Measurements from ENCODE around the gene NGEF.

The NGEF gene

DNA sequence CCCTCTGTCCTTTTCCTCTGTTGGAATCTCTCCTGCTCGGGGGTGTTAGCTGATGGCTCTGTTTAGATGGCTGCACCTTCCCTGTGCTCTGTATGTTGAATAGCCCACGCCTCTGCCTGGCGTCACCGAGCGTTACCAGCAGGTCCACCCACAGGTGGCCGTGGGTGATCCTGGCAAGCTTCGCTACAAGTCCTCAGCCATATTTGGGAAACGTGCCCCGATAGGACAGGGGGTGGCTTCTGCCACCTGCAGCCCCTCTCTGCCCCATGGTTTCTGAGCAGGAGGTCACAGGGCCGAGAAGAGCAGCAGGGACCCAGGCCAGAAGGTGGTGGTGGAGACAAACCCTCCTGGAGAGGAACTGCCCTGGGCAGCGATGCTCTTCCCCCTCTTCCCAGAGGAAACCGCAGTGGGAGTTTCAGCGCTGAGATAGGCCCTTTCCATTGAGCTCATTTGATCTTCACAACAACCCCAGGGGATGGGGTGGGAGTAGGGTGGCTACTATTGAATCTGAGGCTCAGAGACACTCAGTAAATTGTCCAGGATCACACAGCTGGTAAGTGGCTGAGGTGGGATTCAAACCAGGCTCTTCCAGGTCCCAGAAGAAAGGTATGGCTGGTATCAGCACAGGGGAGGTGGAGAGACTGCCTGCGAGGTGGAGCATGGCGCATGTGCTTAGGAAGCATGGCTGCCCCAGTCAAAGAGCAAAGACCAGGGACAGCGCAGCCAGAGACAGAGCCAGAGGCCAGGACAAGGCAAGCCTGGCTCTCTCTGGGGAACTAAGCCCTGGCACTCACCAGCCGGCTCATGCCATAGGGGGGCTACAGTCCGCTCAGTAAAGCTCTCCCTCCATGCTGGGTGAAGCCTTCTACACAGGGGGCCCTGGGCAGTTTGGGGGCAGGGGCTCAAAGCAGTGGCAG, 15.0 kb downstream of the NGEF start:
- no peak for DNase-seq

DNA sequence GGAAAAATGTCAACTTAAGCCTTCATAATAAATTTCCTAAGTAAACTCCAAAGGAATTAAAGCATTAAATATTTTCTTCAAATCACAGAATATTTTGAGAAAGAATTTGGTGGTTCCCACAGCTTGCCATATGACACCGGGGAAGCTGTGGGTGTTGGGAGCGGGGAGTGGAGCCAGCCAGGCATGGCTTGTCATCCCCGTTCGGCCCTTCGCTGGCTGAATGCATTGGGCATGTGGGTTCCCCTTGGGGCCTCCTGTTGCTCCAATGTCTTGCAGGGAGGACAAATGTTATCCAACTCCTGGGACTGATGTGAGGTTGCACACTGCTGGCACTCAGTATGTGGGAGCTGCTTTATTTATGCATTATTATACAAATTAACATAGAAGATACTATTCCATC, 18.6 kb downstream of the NGEF start:
- DNase-seq = no peak

DNA sequence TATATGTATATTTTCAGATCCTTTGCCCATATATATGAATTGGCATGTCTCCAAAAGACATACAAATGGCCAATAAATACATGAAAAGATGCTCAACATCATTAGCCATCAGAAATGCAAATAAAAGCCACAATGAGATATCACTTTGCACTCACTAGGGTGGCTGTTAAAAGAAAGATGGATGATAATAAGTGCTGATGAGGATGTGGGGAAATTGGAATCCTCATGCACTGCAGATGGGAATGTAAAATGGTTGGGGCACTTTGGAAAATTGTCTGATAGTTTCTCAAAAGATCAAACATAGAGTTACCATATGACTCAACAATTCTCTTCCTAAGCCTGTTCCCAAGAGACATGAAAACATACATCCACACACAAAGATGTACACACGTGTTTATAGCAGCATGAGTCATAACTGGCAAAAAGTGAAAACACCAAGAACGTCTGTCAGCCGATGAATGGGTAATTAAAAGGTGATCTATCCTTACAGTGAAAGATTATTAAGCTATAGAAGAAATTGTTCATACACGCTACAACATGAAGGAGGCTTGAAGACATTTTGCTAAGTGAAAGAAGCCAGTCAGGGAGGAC, 19.7 kb downstream of the NGEF start:
- DNase-seq = no peak

DNA sequence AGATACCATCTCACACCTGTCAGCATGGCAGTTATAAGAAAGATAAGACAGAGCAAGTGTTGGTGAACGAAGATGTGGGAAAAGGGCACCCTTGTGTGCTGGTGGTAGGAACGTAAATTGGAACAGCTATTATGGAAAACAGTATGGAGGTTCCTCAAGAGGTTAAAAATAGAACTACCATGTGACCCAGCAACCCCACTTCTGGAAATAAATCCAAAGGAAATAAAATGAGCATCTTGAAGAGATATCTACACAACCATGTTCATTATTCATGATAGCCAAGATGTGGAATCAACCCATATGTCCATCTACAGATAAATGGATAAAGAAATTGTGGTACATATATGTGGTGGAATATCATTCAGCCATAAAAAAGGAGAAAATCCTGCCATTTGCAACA, 26.9 kb downstream of the NGEF start:
- no peak for DNase-seq

DNA sequence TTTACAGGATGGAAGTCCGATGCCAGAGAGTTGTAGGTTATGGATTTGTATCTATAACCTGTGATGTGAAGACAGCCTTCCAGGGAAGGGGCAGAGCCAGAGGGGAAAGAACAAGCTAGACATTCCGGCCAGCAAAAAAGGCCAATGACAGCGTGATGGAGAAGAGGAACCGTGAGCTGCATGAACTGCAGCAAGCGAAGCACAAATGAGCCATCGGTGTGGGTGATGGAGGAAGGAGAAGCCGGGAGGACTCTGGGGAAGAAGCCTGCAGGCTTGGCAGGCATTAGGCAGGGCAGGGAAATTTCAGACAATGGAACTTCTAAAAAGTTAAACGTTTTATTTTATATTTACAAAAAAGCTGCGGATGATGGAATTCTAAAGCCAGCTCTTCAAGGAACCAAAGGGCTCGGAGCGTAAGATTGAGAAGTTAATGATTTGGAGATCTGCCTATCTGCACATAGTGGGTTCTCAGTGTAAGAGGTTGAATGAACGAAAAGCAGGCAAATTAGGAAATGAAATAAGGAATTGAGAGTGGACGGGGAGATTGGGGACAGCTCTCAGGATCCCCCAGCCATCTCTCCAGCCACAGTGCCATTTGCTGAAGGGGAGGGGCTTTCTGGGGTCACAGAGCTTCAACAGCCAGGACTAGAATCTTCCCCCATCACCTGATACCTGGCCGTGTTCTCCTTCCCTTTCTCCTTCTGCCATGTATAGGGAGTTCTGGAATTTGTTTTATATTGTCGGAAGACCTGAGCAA, 28.4 kb downstream of the NGEF start:
- DNase-seq = no peak

DNA sequence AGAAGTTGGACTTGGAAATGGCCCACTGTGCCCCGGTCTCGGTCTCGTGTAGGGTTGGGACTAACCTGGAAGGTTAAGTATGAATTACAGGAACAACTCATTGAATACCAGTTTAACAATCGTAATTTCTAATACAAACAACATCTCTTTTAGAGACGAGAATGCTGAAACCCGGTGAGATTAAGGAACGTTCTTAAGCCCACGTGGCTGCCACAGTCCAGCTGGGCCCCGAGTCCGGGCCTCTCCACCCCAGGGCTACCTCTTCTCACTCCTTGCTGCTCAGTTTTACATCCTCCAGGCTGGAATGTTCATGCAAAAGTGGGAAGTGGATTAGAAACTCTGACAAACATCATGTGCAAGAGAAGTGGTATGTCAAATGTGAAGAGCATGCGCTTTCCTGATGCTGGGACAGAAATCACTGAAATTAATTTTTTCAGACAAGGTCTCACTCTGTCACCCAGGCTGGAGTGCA, 29.4 kb downstream of the NGEF start:
- DNase-seq = no peak

DNA sequence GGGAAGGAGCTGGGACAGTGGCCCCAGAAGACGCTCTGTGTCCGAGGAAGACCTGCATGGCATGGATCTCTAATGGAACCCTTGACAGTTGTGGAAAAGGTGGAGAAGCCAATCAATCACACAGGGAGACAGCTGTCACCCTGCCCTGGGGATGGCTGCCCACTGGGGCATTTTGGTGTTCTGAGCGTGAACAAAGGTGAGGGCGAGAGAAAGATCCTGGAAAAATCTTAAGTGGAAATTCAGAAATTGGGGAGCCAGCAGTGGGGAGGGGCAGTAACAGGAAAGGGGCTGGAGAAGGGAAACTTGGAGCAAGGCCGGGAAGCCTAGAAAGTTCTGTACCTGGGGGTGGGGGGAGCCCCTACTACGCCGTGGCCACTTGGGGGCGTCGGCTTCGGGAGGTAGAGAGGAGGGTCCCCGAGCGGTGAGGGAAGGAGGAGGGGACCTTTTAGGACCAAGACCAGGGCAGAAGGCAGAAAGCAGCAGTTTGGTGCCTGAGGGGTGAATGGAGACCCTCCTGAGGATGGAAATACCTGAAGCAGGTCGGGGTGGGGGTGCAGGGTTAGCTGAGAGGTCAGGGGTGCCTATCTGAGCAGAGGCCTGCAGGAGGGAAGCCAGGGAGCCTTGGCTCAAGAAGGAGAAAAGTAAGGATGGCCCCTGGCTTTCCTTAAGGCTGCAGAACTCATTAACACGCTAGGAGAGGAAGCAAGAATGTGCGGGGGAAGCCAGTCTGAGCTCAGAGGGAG, 30.0 kb downstream of the NGEF start:
- no peak for DNase-seq

DNA sequence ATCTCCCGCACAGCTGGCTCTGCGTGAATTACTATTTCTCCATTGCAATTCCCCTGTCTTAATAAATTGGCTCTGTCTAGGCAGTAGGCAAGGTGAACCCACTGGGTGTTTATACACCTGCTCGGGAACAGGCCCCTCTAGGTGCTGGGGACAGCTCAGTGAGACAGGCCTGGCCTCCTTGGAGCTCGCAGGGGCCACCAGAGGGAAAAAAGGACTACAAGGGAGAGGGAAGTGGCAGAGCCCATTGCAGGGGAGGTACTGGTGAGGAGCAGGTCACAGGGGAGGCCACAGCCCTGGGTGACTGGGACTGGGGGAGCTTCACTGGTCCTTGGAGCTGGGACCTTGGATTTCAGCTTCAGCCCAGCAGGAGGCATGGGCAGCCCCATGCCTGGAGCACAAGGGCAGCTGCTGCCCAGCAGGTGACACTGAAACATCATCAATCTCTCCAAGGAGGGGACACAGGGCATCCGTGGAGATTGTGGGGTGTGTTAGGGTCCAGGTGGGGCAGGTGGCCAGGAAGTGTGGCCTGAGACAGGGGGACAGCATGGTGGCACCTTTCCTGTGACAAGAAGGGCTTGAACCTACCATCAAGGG, 31.2 kb downstream of the NGEF start:
- DNase-seq = no peak

DNA sequence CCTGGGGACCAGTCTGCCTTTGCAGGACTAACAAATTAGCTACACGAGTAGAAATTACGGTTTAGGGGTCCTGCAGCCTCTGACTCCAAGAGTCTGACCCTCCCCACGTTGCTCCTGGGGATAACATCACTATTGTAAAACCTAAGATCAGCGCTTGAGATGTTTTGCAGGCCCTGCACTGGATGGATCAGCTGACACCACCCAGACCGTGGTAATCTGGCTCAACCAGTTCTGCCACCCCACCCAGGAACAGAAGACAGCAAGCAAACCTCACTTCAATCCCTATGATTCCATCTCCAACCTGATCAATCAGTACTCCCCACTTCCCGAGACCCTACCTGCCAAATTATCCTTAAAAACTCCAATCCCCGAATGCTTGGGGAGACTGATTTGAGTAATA, 31.7 kb downstream of the NGEF start:
- no peak for DNase-seq

DNA sequence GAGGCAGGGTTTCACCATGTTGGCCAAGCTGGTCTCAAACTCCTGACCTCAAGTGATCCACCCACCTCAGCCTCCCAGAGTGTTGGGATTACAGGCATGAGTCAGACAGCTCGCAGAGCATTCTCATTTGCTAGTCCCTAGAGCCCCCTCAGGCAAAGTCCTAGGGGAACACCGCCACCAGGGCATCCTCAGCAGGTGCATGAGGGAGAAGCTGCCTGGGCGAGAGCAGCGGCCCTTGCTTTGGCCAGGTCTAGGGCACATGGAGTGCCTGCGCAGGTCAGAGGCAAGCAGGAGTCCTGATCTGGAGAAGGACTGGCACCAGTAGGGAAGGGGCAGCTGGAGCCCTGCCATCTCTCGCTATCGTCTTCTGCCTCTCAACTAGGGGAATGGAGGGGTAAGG, 32.4 kb downstream of the NGEF start:
- DNase-seq = no peak

DNA sequence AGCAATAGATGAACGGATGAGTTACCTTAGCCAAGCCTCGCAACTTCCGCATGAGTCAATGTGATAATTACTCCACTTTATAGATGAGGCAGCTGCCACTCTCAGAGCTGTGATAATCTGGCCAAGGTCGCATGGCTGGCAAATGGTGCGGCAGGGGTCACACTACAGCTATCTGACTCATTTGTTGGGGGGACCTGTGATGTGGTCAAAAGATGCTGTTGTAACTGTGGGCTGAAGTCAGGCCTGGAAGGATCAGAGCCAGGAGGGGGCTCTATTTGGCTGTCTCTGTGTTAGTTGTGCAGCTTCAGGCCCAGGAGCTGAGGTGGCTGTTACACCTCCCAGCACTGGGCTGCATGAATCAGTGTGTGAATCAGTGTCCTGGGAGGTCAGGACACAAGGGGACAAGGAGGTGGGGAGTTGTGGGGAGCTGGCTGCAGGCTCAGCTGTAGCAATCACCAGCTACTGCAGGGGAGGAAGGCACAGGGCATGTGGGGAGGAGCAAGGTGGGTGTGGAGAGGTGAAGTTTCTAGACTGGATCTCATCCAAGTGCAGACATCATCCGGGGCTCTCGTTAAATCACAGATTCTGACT, 33.1 kb downstream of the NGEF start:
- DNase-seq = no peak

DNA sequence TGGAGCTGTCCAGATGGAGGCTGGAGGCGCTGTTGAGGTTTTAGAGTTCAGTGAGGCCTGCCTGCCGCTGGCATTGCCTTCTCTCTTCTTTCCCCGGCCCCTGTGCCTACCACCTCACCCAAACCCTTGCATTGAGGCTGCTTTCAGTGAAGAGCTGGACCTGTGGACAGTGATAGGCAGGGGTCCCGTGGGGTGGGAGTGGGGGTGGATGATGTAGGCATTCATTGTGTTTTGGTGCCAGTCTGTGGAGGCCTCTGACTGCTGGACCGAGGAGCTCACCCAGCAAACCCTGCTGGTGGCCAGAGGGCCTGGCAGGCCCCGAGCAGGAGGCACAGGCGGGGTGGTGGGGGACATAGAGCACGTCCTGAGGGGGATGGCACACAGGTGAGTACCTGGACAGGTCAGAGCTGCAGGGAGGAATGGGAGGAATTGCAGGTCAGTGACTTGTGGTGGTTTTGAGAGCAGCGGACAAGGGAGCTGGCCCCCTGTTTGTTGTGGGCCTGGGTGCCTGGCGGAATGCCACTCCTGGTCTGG, 35.6 kb downstream of the NGEF start:
- DNase-seq = no peak

DNA sequence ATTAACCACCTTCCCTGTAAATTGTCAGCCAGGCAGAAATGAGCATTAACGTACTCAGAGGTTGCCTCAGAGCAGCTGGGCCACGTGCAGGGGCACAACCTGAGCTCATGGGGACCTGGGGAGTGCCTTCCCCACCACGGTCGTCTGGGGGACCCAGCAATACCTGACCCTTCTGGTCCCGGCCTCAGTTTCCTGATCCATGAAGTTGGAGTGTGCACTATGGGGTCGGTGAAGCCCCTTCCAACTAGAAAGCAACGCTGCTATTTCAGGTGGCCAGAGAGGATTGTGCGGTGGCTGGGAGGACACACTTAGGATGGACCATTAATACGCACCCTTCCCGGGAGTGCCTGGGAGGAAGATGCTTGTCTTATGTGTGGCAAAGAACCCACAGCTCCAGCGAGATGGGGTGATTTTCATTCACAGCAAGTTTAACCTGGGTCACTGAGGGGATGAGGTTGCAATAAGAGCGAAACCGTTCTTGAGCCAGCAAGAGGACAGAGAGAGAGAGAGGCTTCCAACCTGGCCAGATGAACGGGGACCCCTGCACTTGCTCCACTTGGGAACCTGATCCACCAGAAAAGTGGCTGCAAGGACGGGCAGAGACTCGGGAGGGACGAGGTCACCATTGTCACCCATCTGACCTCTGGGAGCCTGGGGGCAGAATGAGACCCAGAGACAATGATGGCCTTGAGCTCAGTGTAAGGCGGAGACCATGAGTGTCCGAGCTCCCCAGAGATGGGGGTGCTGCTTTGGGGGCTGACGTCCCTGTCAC, 36.2 kb downstream of the NGEF start:
- no peak for DNase-seq

DNA sequence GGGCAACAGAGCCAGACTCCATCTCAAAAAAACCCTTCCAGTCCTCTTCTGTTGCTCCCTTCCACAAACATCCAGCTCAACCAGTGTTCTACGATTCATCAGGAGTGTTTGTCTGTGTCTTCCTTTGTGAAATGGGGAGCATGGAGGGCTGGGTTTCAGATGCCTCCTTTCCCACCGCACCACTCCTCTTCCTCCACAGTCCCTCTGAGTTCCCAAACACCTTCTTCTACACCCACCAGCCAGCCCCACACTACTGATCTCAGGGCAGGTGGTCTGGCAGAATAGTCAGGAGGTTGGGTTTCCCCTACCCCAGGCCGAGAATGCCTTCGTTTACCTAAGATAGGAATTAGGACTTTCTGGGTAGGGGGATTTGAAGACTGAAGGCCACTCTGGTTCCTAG, 36.9 kb downstream of the NGEF start:
- DNase-seq = no peak

DNA sequence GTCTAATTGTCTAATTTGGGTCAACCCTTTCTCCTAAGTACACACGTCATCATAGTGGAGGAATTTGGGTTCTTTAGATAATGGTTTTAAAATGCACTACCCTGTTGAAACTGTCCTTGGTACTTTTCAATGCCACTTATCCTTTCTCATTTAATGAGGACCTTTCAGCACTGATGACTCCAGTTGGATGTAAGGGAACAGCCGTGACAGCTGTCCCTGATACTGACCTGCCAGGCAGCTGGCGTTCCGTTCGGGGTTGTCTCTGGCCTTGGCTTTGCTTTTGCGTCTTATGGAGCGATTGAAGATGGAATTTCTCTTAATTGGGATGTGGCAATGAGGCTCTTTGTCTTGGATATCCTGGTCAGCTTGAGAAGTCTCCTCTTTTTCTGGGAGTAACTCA, 38.7 kb downstream of the NGEF start:
- DNase-seq = no peak

DNA sequence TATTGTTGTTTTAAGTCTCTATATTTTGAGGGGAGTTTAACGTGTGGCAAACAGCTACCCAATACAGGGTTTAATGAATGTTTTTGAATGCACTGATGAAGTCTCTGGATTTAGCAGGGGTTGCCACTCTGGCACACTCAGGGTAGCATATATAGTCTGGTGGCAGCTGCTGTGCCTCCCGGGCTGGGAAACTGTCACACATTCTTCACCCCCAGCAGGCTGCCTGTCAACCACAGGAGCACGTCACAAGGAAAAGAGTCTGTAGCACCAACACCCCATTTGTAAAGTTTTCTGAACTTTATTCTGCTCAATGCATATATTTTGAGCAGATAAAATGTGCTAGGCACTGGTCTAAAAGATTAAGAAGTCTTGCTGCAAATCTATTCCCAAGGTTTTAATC, 39.3 kb downstream of the NGEF start:
- DNase-seq = no peak

DNA sequence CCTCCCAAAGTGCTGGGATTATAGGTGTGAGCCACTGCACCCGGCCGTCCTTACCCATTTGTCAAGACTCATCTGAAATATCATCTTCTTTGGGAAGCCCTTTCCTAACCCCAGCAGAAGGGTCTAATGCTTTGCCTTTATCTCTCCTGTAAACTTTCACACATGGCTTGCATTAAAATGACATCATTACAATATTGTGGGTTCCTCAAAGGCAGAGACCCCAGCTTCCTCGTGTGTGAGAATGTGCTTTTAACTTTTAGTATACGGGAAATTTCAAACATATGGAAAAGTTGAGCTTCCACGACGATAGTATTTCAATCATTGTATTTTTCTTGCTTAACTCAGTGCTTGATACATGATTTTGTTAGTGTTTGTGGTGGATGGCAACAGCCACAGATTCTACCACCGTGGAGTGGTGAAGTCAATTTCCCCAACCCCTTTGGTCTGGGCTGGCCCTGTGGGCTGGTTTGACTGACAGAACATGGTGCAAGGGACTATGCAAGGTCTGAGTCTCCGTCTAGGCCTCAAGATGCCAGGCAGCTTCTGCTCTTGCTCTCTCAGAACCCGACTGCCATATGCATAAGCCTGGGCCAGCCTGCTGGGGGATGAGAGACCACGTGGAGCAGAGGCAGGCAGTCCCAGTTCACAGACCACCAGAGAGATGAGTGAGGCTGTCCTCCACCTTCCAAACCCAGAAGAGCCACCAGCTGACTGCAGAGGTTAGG, 39.9 kb downstream of the NGEF start:
- no peak for DNase-seq

DNA sequence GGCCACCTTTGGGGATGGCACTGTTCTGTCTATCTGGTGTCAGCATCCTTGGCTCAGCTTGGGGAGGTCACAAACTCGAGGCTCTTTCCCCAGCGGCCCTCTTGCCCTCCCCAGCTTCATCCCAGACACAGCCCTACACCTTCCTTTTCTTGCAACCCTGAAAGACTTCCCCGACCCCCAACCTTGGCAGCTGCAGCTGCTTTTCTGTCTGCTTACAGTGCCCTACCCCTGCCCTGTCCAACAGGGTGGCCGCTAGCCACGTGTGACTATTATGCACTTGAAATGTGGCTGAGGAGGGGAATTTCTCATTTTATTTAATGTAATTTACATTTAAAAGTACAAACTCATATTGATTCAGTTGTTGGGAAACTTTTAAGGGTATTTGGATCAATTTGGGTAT, 41.3 kb downstream of the NGEF start:
- DNase-seq = no peak

DNA sequence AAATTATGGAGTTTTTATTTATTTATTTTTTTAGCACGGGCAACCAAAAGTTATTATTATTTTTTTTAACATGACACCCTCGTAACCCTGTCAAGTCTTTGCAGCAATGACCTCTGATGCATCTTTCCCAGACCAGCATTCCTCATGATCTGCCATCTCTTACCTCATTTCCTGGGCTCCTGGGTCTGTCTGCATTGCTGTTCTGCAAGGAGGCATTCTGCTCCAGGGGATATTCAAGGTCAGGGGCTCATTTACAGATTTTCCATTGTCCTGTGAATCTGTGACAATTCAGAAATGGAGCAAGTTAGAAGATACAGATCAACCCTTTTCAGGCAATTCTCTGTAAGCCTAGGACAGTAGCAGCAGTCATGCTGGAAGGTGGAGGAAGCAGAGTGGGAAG, 43.0 kb downstream of the NGEF start:
- DNase-seq = no peak

DNA sequence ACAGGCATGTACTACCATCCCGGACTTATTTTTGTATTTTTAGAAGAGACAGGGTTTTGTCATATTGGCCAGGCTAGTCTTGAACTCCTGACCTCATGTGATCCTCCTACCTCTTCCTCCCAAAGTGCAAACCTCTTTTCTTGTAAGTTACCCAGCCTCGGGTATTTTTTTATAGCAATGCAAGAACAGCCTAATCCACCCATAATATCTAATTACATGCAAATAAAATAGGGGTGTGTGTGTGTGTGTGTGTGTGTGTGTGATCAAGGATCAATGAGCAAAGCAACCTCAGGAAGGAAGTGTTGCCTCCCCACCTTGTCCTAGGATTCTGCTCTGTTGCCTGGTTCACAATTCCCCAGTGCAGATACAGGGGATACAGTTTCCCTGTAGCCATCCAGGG, 45.6 kb downstream of the NGEF start:
- DNase-seq = no peak

DNA sequence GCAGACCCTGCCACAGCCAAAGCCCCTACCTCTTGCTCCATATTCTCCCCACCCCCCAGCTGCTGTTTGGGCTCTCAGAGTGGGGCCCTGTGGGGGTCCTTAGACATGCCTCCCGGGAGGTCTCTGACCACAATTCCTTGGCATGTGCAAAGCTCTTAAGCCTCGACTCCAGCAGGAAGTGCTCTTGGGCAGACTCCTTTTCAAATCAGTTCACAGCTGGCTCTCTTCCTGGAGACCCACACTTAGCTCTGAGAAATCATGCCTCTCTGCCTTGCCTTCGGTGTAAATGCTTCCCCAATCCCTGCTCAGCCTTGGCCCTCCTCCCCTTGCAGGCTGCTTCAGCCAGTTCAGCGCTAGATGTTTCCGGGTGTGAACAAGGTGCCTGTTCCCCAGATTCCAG, 46.9 kb downstream of the NGEF start:
- no peak for DNase-seq
